GM12878 (cell line): ENCODE data around the gene ANTKMT.

Source experiments
- BHLHE40 ChIP-seq, 2 experiments: fragments of 450-650 bp in 1 of 2; IDR thresholded peaks; 2 replicates each; pipeline ENCODE4 v1.6.1; 2011 to 2017; ENCODE audit warnings: low read depth in 2 of 2, borderline replicate concordance in 1 of 2, improper control_type of control experiment in 1 of 2, low read length in 1 of 2, mild to moderate bottlenecking in 1 of 2
- CEBPB ChIP-seq, 2 experiments: fragments of 150-350 bp in 1 of 2; IDR thresholded peaks; 2 replicates each; pipeline ENCODE4 v1.6.1; 2012 to 2014; ENCODE audit warnings: low read depth in 2 of 2, low read length in 2 of 2, borderline replicate concordance in 1 of 2, inconsistent platforms in 1 of 2
- EZH2 ChIP-seq: IDR thresholded peaks from 2 replicates; pipeline ENCODE4 v1.6.1; 2012; ENCODE audit warnings: low read depth, mild to moderate bottlenecking, control low read depth, inconsistent platforms, low read length, borderline replicate concordance; ENCODE audit not compliant: control insufficient read depth
- FOXK2 ChIP-seq: fragments of 450-650 bp; IDR thresholded peaks from 2 replicates; pipeline ENCODE4 v1.6.1; 2017; ENCODE audit warnings: mild to moderate bottlenecking, moderate library complexity
- IRF4 ChIP-seq: IDR thresholded peaks from 2 replicates; pipeline ENCODE4 v1.6.1; 2011; ENCODE audit warnings: low read depth, low read length
- MTA2 ChIP-seq: fragments of 450-650 bp; IDR thresholded peaks from 2 replicates; pipeline ENCODE4 v1.6.1; 2016; ENCODE audit warnings: low read depth, mild to moderate bottlenecking, moderate library complexity
- MXI1 ChIP-seq: fragments of 150-350 bp; IDR thresholded peaks from 2 replicates; pipeline ENCODE4 v1.6.1; 2011; ENCODE audit warnings: low read depth, mild to moderate bottlenecking, inconsistent platforms, low read length, improper control_type of control experiment
- NBN ChIP-seq: fragments of 450-650 bp; IDR thresholded peaks from 2 replicates; pipeline ENCODE4 v1.6.1; 2016
- POLR2AphosphoS5 ChIP-seq: IDR thresholded peaks from 2 replicates; pipeline ENCODE4 v1.6.1; 2011; ENCODE audit warnings: mild to moderate bottlenecking, low read length, inconsistent platforms
- TF ChIP-seq, protein P1 (sequence below): IDR thresholded peaks from 2 replicates; pipeline ENCODE4 v1.6.1; 2011; ENCODE audit warnings: low read depth, low read length, improper control_type of control experiment, borderline replicate concordance
- TF ChIP-seq, protein P2 (sequence below): fragments of 450-650 bp; IDR thresholded peaks from 2 replicates; pipeline ENCODE4 v1.6.1; 2017; ENCODE audit warnings: mild to moderate bottlenecking

DNA sequence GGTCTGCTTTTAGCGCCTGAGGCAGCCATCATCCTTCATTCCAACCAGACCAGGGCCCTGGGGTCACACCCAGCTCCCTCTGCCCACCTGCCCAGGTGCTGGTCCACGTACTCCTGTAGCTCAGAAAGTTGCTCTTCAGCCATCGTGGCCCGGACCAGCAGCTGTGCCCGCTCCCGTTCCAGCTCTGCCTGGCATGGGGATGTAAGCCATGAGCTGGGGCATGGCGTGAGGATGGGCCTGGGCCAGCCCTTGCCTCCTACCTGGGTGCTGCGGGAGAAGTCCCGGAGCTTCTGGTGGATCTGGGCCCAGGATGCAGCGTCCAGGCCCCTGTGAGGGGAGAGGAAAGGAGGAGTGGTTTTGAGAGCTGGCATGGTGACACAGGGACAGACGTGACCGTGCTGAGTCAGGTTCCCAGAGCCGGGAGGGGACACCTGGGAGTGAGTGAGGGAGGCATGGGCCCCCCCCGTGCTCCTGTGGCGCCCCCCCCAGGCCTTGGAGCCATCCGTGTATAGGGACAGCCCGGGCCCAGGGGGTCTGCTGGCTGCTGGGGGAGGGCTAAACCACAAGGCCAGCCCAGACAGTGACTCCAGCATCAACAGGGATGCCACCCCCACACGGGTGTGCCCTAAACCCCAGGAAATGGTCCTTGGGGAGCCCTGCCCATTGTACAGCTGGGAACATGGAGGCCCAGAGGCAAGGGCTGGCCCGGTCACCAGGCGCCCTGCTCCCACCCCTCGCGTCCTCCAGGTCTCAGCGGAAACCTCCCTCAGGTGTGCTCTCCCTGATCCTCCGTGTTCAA lies 2.1 kb downstream of the ANTKMT start:
- TF ChIP-seq EZH2 (no peak), POLR2AphosphoS5 (no peak), BHLHE40 (IDR thresholded peaks at IDR 0.05; ENCODE audit: borderline replicate concordance in 1 of 2, low read depth in 2 of 2, low read length in 1 of 2) (no peak), MXI1 (no peak), NBN (no peak), MTA2 (no peak), FOXK2 (no peak), IRF4 (no peak), CEBPB (IDR thresholded peaks at IDR 0.05; ENCODE audit: borderline replicate concordance in 1 of 2, low read depth in 2 of 2, low read length in 2 of 2) (no peak)
- TF ChIP-seq, protein P1, sequence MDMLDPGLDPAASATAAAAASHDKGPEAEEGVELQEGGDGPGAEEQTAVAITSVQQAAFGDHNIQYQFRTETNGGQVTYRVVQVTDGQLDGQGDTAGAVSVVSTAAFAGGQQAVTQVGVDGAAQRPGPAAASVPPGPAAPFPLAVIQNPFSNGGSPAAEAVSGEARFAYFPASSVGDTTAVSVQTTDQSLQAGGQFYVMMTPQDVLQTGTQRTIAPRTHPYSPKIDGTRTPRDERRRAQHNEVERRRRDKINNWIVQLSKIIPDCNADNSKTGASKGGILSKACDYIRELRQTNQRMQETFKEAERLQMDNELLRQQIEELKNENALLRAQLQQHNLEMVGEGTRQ = no peak
- TF ChIP-seq, protein P2, sequence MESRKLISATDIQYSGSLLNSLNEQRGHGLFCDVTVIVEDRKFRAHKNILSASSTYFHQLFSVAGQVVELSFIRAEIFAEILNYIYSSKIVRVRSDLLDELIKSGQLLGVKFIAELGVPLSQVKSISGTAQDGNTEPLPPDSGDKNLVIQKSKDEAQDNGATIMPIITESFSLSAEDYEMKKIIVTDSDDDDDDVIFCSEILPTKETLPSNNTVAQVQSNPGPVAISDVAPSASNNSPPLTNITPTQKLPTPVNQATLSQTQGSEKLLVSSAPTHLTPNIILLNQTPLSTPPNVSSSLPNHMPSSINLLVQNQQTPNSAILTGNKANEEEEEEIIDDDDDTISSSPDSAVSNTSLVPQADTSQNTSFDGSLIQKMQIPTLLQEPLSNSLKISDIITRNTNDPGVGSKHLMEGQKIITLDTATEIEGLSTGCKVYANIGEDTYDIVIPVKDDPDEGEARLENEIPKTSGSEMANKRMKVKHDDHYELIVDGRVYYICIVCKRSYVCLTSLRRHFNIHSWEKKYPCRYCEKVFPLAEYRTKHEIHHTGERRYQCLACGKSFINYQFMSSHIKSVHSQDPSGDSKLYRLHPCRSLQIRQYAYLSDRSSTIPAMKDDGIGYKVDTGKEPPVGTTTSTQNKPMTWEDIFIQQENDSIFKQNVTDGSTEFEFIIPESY = no peak
